ENCODE results near the gene HORMAD2. TPM values are rescaled to one million over a fixed set of nuclear protein-coding genes. Genes with fewer than 3 reads are reported as not detected.

HORMAD2 gene
- total RNA-seq, 1 donor from 2014 or later, result not detected

- no peaks in the 10 kb centered on the region for H3K9me3 Mint-ChIP-seq
- no peaks in the 10 kb centered on the region for H3F3A ChIP-seq (ENCODE audit: low read depth)
- no peak overlapping the region for H3K9ac ChIP-seq
- no peak overlapping the region for H2AFZ ChIP-seq (replicated peaks)
- H3K27ac Mint-ChIP-seq, result no peak overlapping the region
- H3K9me3 ChIP-seq (ENCODE audit: low read depth), result no peaks in the 10 kb centered on the region
- H3K4me3 Mint-ChIP-seq, result no peak overlapping the region
- DNase-seq (ENCODE audit: low spot score), result no peak
- TF ChIP-seq, protein P1, sequence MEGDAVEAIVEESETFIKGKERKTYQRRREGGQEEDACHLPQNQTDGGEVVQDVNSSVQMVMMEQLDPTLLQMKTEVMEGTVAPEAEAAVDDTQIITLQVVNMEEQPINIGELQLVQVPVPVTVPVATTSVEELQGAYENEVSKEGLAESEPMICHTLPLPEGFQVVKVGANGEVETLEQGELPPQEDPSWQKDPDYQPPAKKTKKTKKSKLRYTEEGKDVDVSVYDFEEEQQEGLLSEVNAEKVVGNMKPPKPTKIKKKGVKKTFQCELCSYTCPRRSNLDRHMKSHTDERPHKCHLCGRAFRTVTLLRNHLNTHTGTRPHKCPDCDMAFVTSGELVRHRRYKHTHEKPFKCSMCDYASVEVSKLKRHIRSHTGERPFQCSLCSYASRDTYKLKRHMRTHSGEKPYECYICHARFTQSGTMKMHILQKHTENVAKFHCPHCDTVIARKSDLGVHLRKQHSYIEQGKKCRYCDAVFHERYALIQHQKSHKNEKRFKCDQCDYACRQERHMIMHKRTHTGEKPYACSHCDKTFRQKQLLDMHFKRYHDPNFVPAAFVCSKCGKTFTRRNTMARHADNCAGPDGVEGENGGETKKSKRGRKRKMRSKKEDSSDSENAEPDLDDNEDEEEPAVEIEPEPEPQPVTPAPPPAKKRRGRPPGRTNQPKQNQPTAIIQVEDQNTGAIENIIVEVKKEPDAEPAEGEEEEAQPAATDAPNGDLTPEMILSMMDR (IDR thresholded peaks at IDR 0.05), result no peak
- no peak for TF ChIP-seq EZH2 (IDR thresholded peaks at IDR 0.05)
- H3K79me2 ChIP-seq (ENCODE audit: low read depth), result no peaks in the 10 kb centered on the region
- no peaks in the 10 kb centered on the region for H3K27me3 ChIP-seq
- no peak overlapping the region for H3K4me2 ChIP-seq
- H3K36me3 ChIP-seq, result no peaks in the 10 kb centered on the region
- H3K27me3 Mint-ChIP-seq (ENCODE audit: insufficient read depth, low read depth), result no peaks in the 10 kb centered on the region
- H4K20me1 ChIP-seq (ENCODE audit: low read depth), result no peaks in the 10 kb centered on the region
- H3K4me1 Mint-ChIP-seq, result peaks cover 3% of the 10 kb centered on the region
- H3K36me3 Mint-ChIP-seq, result no peaks in the 10 kb centered on the region
- H3K4me1 ChIP-seq, result no peaks in the 10 kb centered on the region
- no peak overlapping the region for H3K27ac ChIP-seq
- H3K4me3 ChIP-seq, result no peak overlapping the region
These were observed 103.0 kb downstream of the HORMAD2 start for GRCh38 chr22:30183271-30183670.

- no peak for DNase-seq (ENCODE audit: low spot score)
- Histone ChIP-seq H3K27me3 (no peaks in the 10 kb centered on the region), H3K4me1 (no peaks in the 10 kb centered on the region), H3F3A (ENCODE audit: low read depth) (no peaks in the 10 kb centered on the region), H3K4me2 (no peak overlapping the region), H4K20me1 (ENCODE audit: low read depth) (no peaks in the 10 kb centered on the region), H2AFZ (replicated peaks) (no peak overlapping the region), H3K4me3 (no peak overlapping the region), H3K9me3 (ENCODE audit: low read depth) (no peaks in the 10 kb centered on the region), H3K27ac (no peak overlapping the region), H3K9ac (no peak overlapping the region), H3K79me2 (ENCODE audit: low read depth) (no peaks in the 10 kb centered on the region), H3K36me3 (no peaks in the 10 kb centered on the region)
- Mint-ChIP-seq H3K27ac (no peak overlapping the region), H3K9me3 (no peaks in the 10 kb centered on the region), H3K27me3 (ENCODE audit: insufficient read depth, low read depth) (no peaks in the 10 kb centered on the region), H3K4me3 (no peak overlapping the region), H3K4me1 (no peaks in the 10 kb centered on the region), H3K36me3 (no peaks in the 10 kb centered on the region)
- TF ChIP-seq, protein P1 (IDR thresholded peaks at IDR 0.05), result no peak
- no peak for TF ChIP-seq EZH2 (IDR thresholded peaks at IDR 0.05)
- no peak for TF ChIP-seq EZH2phosphoT487 (IDR thresholded peaks at IDR 0.05)
These were observed 103.6 kb downstream of the HORMAD2 start for GRCh38 chr22:30183861-30184278.

DNA sequence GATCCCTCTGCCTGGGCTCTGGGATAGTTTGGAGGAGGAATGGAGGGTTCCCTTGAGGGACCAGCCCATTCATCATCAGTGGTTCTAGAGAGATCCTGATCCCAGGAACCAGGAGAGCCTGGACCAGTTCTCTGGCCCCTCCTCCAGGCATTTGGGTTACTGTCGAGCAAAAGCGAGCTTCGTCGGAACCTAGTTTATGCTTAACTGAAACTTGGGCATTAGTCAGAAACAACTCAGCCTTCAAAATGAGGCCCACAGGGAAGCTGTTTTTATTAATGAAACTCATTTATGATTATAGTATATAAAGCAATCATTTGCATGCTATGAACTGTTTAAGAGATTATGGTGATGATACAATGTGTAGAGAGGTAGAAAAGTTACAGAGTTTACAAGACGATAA lies 104.9 kb downstream of the HORMAD2 start:
- no peaks in the 10 kb centered on the region for H3K36me3 ChIP-seq
- no peak overlapping the region for H3K27ac ChIP-seq
- H3K4me1 Mint-ChIP-seq, result no peaks in the 10 kb centered on the region
- no peaks in the 10 kb centered on the region for H4K20me1 ChIP-seq (ENCODE audit: low read depth)
- H2AFZ ChIP-seq (replicated peaks), result no peak overlapping the region
- H3K4me1 ChIP-seq, result no peaks in the 10 kb centered on the region
- H3K4me2 ChIP-seq, result no peak overlapping the region
- no peaks in the 10 kb centered on the region for H3K36me3 Mint-ChIP-seq
- H3K79me2 ChIP-seq (ENCODE audit: low read depth), result no peaks in the 10 kb centered on the region
- TF ChIP-seq EZH2 (IDR thresholded peaks at IDR 0.05) (no peak), EZH2phosphoT487 (IDR thresholded peaks at IDR 0.05) (no peak)
- TF ChIP-seq, protein P1 (IDR thresholded peaks at IDR 0.05), result no peak
- H3K27me3 ChIP-seq, result no peaks in the 10 kb centered on the region
- H3K27me3 Mint-ChIP-seq (ENCODE audit: insufficient read depth, low read depth), result no peaks in the 10 kb centered on the region
- H3K4me3 Mint-ChIP-seq, result no peak overlapping the region
- no peak overlapping the region for H3K27ac Mint-ChIP-seq
- H3K4me3 ChIP-seq, result no peak overlapping the region
- no peaks in the 10 kb centered on the region for H3K9me3 Mint-ChIP-seq
- no peak for DNase-seq (ENCODE audit: low spot score)
- H3F3A ChIP-seq (ENCODE audit: low read depth), result no peaks in the 10 kb centered on the region
- no peak overlapping the region for H3K9ac ChIP-seq
- H3K9me3 ChIP-seq (ENCODE audit: low read depth), result no peaks in the 10 kb centered on the region
